Calu3 (cell line): ENCODE results near the gene FBXW2. TPM values are rescaled to one million over a fixed set of nuclear protein-coding genes. Genes with fewer than 3 reads are reported as not detected.

Experiments
- Bru-seq: library from RNA; stranded (reverse); fragments of 400-500 nt; gene quantifications from one replicate; lab custom pipeline; 2021; lab: Mats Ljungman, UMichigan
- BruChase-seq, 2 experiments: library from RNA; stranded (reverse); fragments of 400-500 nt; gene quantifications; one replicate each; lab custom pipeline; 2021; lab: Mats Ljungman, UMichigan
- BruUV-seq: library from RNA; stranded (reverse); fragments of 400-500 nt; replicated peaks from 2 replicates; lab custom pipeline; 2021; lab: Mats Ljungman, UMichigan
- CTCF ChIA-PET: fragments of 300-600 bp; sonication (Branson Sonifier 250); formaldehyde crosslinking; loops from one replicate; lab custom pipeline; 2022; ENCODE audit warnings: antibody characterized with exemption; lab: Charles Lee
- DNase-seq: peaks from one replicate; pipeline ENCODE4 v3.0.0; 2022
- H3K27ac Mint-ChIP-seq: one replicate; pipeline ENCODE4 v1.8.0; 2022; ENCODE audit warnings: mixed read lengths; ENCODE audit not compliant: unreplicated experiment
- H3K27me3 Mint-ChIP-seq: one replicate; pipeline ENCODE4 v1.8.0; 2022; ENCODE audit warnings: mixed read lengths; ENCODE audit not compliant: unreplicated experiment
- H3K36me3 Mint-ChIP-seq: one replicate; pipeline ENCODE4 v1.8.0; 2022; ENCODE audit warnings: mild to moderate bottlenecking, moderate library complexity, mixed read lengths; ENCODE audit not compliant: insufficient read depth, unreplicated experiment
- H3K4me1 Mint-ChIP-seq: one replicate; pipeline ENCODE4 v1.8.0; 2022; ENCODE audit warnings: mild to moderate bottlenecking, low read depth, mixed read lengths; ENCODE audit not compliant: unreplicated experiment
- H3K4me3 Mint-ChIP-seq: one replicate; pipeline ENCODE4 v1.8.0; 2022; ENCODE audit warnings: mild to moderate bottlenecking, low read depth, moderate library complexity, mixed read lengths; ENCODE audit not compliant: unreplicated experiment
- H3K9me3 Mint-ChIP-seq: one replicate; pipeline ENCODE4 v1.8.0; 2022; ENCODE audit warnings: low read depth, mixed read lengths; ENCODE audit not compliant: unreplicated experiment
- intact Hi-C: fragments of 100-400 bp; cut with micrococcal nuclease; formaldehyde crosslinking; loops from one replicate; pipeline ENCODE4 v1.10.0; 2022; ENCODE audit not compliant: unreplicated experiment
- long read RNA-seq: library from polyadenylated mRNA; stranded (forward); transcript quantifications from one replicate; pipeline ENCODE4 v2.0.0, GENCODE V29; 2022
- total RNA-seq: library from RNA; stranded (reverse); gene quantifications from 2 replicates; pipeline ENCODE4 v1.2.3, GENCODE V29; 2022
- TF ChIP-seq, protein P1 (sequence below): fragments of 200-600 bp; IDR thresholded peaks from one replicate; pipeline ENCODE4 v1.8.0; 2022; ENCODE audit warnings: antibody characterized with exemption; ENCODE audit not compliant: unreplicated experiment

Gene FBXW2
- total RNA-seq (40.7 and 44.8 TPM in 2 replicates), Bru-seq, nascent RNA (percentile 87 among the genes with signal in this experiment), BruChase-seq, experiment 1, labeled RNA remaining after a 6-hour chase (percentile 92 among the genes with signal in this experiment), BruChase-seq, experiment 2, labeled RNA remaining after a 2-hour chase (percentile 91 among the genes with signal in this experiment)
- long read RNA-seq, partial matches to known transcripts, result 0 of 46 reads
- long read RNA-seq, other reads (novel, unspliced or antisense), result 46 of 46 reads

GRCh38 chr9:120792898-120793765 lies at the start of gene FBXW2:
Gene FBXW2, minus strand, starts transcription at chr9:120793416. Its CDS starts 5,158 bp downstream, at chr9:120788258.
- no peaks in the 10 kb centered on the region for H3K9me3 Mint-ChIP-seq
- no TSS peak for BruUV-seq

DNA sequence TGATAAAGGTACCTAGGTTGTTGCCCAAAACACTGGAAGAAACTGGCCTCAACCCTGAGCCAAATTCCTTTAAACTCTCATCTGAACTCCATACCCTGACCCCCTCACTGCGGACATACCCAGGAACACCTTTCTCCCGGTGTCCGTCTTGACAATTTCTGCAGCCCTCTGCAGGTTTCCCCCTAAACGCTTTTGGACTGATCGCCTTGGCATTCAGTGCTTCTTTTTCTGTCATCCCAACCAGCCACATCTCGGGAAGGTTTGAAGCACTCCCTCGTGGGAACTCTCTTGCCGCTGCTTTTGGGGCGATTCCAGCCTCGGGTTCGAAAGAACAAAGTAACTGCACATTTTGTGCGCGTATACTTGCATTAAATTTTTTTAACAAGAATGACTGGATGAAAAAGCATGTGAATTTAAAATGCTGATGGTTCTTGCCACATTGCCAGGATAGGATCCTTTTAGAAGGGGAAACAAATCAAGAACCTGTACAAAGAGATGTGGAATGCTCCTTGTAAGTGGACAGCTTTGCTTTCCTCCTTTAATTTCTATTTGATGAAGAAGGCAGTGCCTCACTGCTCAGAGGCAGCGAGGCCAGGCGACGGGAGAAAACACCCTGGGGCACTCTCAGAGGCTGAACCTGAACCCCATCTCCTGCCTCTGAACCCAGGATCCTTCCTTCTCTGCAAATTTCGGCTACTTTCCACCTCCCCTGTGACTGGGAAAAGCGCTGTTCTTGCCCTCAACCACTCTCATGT lies 48.9 kb upstream of the FBXW2 start:
- peak overlapping the region; percentile 99 for H3K4me3 Mint-ChIP-seq
- peak overlapping the region; percentile 96 for H3K27ac Mint-ChIP-seq
- peaks cover 13% of the 10 kb centered on the region for H3K4me1 Mint-ChIP-seq
- H3K9me3 Mint-ChIP-seq, result no peaks in the 10 kb centered on the region
- peaks cover 23% of the 10 kb centered on the region for H3K36me3 Mint-ChIP-seq
- intact Hi-C loops, result no loop called here
- CTCF ChIA-PET, result no interaction called here
- DNase-seq, result no peak
- TSS peak; percentile 62 for BruUV-seq
- H3K27me3 Mint-ChIP-seq, result no peaks in the 10 kb centered on the region
- TF ChIP-seq, protein P1, sequence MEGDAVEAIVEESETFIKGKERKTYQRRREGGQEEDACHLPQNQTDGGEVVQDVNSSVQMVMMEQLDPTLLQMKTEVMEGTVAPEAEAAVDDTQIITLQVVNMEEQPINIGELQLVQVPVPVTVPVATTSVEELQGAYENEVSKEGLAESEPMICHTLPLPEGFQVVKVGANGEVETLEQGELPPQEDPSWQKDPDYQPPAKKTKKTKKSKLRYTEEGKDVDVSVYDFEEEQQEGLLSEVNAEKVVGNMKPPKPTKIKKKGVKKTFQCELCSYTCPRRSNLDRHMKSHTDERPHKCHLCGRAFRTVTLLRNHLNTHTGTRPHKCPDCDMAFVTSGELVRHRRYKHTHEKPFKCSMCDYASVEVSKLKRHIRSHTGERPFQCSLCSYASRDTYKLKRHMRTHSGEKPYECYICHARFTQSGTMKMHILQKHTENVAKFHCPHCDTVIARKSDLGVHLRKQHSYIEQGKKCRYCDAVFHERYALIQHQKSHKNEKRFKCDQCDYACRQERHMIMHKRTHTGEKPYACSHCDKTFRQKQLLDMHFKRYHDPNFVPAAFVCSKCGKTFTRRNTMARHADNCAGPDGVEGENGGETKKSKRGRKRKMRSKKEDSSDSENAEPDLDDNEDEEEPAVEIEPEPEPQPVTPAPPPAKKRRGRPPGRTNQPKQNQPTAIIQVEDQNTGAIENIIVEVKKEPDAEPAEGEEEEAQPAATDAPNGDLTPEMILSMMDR, result no peak

More at GRCh38 chr9:120792898-120793765, at the start of gene FBXW2:
- Mint-ChIP-seq H3K27ac (peak within 1 kb of the TSS; percentile 93), H3K36me3 (peaks cover 17% of the 10 kb centered on the region), H3K4me1 (no peaks in the 10 kb centered on the region), H3K27me3 (no peaks in the 10 kb centered on the region), H3K4me3 (peak within 1 kb of the TSS; percentile 85)
- TF ChIP-seq, protein P1, result no peak
- DNase-seq, result peak; percentile 88
- intact Hi-C loops, result no loop called here
- CTCF ChIA-PET, result no interaction called here

- intact Hi-C loops, result no loop called here
- peaks cover 23% of the 10 kb centered on the region for H3K36me3 Mint-ChIP-seq
- peaks cover 11% of the 10 kb centered on the region for H3K4me1 Mint-ChIP-seq
- BruUV-seq, result no TSS peak
- TF ChIP-seq, protein P1, result no peak
- no peaks in the 10 kb centered on the region for H3K27me3 Mint-ChIP-seq
- no peak overlapping the region for H3K4me3 Mint-ChIP-seq
- no peak for DNase-seq
- H3K9me3 Mint-ChIP-seq, result no peaks in the 10 kb centered on the region
- H3K27ac Mint-ChIP-seq, result no peak overlapping the region
- CTCF ChIA-PET, result no interaction called here
Observed at GRCh38 chr9:120839146-120839545, 45.9 kb upstream of the FBXW2 start.

- TF ChIP-seq, protein P1, result no peak
- BruUV-seq, result no TSS peak
- no peaks in the 10 kb centered on the region for H3K27me3 Mint-ChIP-seq
Observed at GRCh38 chr9:120837921-120838320, 44.7 kb upstream of the FBXW2 start.

More at GRCh38 chr9:120837921-120838320, 44.7 kb upstream of the FBXW2 start:
- intact Hi-C loops, result no loop called here
- no peaks in the 10 kb centered on the region for H3K9me3 Mint-ChIP-seq
- H3K27ac Mint-ChIP-seq, result no peak overlapping the region
- peaks cover 11% of the 10 kb centered on the region for H3K4me1 Mint-ChIP-seq
- H3K4me3 Mint-ChIP-seq, result no peak overlapping the region
- CTCF ChIA-PET, result no interaction called here
- peaks cover 17% of the 10 kb centered on the region for H3K36me3 Mint-ChIP-seq
- DNase-seq, result no peak
